DOHH2 (cell line): ENCODE data around the gene SRGAP1.
"Not testable (repeated sequence)": the region's sequence is repeated elsewhere in the genome, so short reads cannot be mapped to it uniquely, and the experiment has no call there.

Experiments used
- H3F3A ChIP-seq: fragments of 200-600 bp; sonication (generic), shearing (Covaris generic); 2 replicates; pipeline ENCODE4 v1.6.0; 2016; ENCODE audit warnings: antibody characterized with exemption, mild to moderate bottlenecking; ENCODE audit not compliant: control insufficient read depth, insufficient read depth
- H3K27ac ChIP-seq: fragments of 200-600 bp; sonication (generic); 2 replicates; pipeline ENCODE4 v1.5.1; 2014; ENCODE audit warnings: low read depth, mild to moderate bottlenecking, low read length, moderate library complexity
- H3K27me3 ChIP-seq: fragments of 200-600 bp; sonication (generic); 2 replicates; pipeline ENCODE4 v1.6.1; 2014; ENCODE audit warnings: mild to moderate bottlenecking, low read length, mixed read lengths; ENCODE audit not compliant: control insufficient read depth
- H3K36me3 ChIP-seq: fragments of 200-600 bp; sonication (generic); 2 replicates; pipeline ENCODE4 v1.6.1; 2014; ENCODE audit warnings: mild to moderate bottlenecking, low read length, moderate library complexity, mixed read lengths; ENCODE audit not compliant: control insufficient read depth
- H3K4me1 ChIP-seq: fragments of 200-600 bp; sonication (generic); 2 replicates; pipeline ENCODE4 v1.6.1; 2014; ENCODE audit warnings: mild to moderate bottlenecking, low read length, mixed read lengths; ENCODE audit not compliant: control insufficient read depth
- H3K4me2 ChIP-seq: fragments of 200-600 bp; sonication (generic); 2 replicates; pipeline ENCODE4 v1.6.0; 2014; ENCODE audit warnings: mild to moderate bottlenecking, low read length, moderate library complexity
- H3K4me3 ChIP-seq: fragments of 200-600 bp; sonication (generic); 2 replicates; pipeline ENCODE4 v1.5.1; 2014; ENCODE audit warnings: mild to moderate bottlenecking, low read length, mixed read lengths
- H3K79me2 ChIP-seq: fragments of 200-600 bp; sonication (generic); 2 replicates; pipeline ENCODE4 v1.6.1; 2014; ENCODE audit warnings: mild to moderate bottlenecking, low read length, mixed read lengths; ENCODE audit not compliant: control insufficient read depth
- H3K9me2 ChIP-seq: fragments of 200-600 bp; sonication (generic); replicated peaks from 2 replicates; pipeline ENCODE4 v1.6.1; 2014; ENCODE audit warnings: mild to moderate bottlenecking, low read length, mixed read lengths; ENCODE audit not compliant: control insufficient read depth
- H3K9me3 ChIP-seq: fragments of 200-600 bp; sonication (generic); 2 replicates; pipeline ENCODE4 v1.6.1; 2014; ENCODE audit warnings: antibody characterized with exemption, low read length, mixed read lengths; ENCODE audit not compliant: control insufficient read depth, insufficient read depth
- H4K20me1 ChIP-seq: fragments of 200-600 bp; sonication (generic); 2 replicates; pipeline ENCODE4 v1.6.0; 2014; ENCODE audit warnings: low read depth, mild to moderate bottlenecking, antibody characterized with exemption, low read length, moderate library complexity; ENCODE audit not compliant: control insufficient read depth, insufficient read depth
- EZH2phosphoT487 ChIP-seq: fragments of 200-600 bp; sonication (generic); IDR thresholded peaks from 2 replicates; pipeline ENCODE4 v1.6.1; 2017; ENCODE audit warnings: borderline replicate concordance, mild to moderate bottlenecking, antibody characterized with exemption, low read length, moderate library complexity, mixed read lengths
- TF ChIP-seq, protein P1 (sequence below): fragments of 200-600 bp; sonication (generic); IDR thresholded peaks from one replicate; pipeline ENCODE4 v1.5.1; 2014; ENCODE audit warnings: antibody characterized with exemption, mild to moderate bottlenecking, low read depth, low read length; ENCODE audit not compliant: poor library complexity, severe bottlenecking

The SRGAP1 gene

DNA sequence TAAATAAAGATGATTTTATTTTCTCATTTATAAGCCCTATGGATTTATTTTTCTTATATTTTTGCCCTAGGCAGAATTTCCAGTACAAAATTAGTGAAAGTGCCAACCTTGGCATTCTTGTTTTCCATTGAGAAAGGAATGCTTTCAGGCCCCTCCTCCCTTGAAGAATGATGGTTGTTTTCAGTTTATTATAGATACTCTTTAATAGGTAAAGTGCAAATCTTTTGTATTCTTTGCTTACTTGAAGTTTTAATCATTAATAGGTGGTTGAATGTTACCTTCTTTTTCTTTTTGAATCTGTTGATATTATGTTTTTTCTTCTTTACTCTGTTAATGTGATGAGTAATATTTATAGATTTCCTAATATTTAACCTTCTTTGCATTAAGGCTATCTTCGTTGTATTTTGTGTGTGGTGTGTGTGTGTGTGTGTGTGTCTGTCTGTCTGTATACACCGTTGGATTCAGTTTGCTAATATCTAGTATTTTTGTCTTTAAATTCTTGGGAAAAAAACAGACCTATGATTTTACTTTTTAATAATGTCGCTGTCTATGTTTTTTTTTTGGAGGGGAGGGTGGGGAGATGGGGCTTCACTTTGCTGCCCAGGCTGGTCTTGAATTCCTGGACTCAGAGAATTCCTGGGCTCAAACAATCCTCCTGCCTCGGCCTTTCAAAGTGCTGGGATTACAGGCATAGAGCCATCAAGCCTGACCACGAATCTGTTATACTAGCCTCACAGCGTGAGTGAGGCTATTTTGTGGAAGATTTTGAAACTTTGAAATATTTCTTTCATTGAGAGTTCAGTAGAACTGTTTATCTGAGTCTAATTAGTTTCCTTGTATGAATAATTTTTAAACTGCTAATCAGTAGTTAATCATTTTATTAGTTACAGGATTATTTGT, 13.5 kb downstream of the SRGAP1 start:
- Histone ChIP-seq H3K36me3 (no peaks in the 10 kb centered on the region), H3K4me1 (no peaks in the 10 kb centered on the region), H3K9me3 (no peaks in the 10 kb centered on the region), H3K27me3 (no peaks in the 10 kb centered on the region), H3K9me2 (no peaks in the 10 kb centered on the region), H3K79me2 (no peaks in the 10 kb centered on the region), H3K27ac (no peak overlapping the region), H3F3A (no peaks in the 10 kb centered on the region), H4K20me1 (no peaks in the 10 kb centered on the region), H3K4me3 (no peak overlapping the region), H3K4me2 (no peak overlapping the region)
- TF ChIP-seq EZH2phosphoT487, result no peak
- TF ChIP-seq, protein P1, sequence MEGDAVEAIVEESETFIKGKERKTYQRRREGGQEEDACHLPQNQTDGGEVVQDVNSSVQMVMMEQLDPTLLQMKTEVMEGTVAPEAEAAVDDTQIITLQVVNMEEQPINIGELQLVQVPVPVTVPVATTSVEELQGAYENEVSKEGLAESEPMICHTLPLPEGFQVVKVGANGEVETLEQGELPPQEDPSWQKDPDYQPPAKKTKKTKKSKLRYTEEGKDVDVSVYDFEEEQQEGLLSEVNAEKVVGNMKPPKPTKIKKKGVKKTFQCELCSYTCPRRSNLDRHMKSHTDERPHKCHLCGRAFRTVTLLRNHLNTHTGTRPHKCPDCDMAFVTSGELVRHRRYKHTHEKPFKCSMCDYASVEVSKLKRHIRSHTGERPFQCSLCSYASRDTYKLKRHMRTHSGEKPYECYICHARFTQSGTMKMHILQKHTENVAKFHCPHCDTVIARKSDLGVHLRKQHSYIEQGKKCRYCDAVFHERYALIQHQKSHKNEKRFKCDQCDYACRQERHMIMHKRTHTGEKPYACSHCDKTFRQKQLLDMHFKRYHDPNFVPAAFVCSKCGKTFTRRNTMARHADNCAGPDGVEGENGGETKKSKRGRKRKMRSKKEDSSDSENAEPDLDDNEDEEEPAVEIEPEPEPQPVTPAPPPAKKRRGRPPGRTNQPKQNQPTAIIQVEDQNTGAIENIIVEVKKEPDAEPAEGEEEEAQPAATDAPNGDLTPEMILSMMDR, result no peak

DNA sequence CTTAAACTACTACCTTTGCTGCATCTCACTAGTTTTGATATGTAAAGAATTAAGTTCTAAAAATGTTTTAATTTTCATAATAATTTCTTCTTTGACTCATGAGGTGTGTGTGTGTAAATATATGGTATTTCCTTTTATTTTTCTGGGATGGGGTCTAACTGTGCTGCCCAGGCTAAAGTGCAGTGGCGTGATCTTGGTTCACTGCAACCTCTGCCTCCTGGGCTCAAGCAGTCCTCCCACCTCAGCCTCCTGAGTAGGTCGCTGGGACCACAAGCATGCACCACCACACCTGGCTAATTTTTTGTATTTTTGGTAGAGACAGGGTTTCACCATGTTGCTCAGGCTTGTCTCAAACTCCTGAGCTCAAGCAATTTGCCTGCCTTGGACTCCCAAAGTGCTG, 15.4 kb downstream of the SRGAP1 start:
- not testable (repeated sequence) for H3K27ac ChIP-seq, H3K27me3 ChIP-seq, H3K4me3 ChIP-seq, H3K4me2 ChIP-seq, H4K20me1 ChIP-seq, H3K9me2 ChIP-seq, H3F3A ChIP-seq, H3K79me2 ChIP-seq, H3K4me1 ChIP-seq, H3K36me3 ChIP-seq, H3K9me3 ChIP-seq

DNA sequence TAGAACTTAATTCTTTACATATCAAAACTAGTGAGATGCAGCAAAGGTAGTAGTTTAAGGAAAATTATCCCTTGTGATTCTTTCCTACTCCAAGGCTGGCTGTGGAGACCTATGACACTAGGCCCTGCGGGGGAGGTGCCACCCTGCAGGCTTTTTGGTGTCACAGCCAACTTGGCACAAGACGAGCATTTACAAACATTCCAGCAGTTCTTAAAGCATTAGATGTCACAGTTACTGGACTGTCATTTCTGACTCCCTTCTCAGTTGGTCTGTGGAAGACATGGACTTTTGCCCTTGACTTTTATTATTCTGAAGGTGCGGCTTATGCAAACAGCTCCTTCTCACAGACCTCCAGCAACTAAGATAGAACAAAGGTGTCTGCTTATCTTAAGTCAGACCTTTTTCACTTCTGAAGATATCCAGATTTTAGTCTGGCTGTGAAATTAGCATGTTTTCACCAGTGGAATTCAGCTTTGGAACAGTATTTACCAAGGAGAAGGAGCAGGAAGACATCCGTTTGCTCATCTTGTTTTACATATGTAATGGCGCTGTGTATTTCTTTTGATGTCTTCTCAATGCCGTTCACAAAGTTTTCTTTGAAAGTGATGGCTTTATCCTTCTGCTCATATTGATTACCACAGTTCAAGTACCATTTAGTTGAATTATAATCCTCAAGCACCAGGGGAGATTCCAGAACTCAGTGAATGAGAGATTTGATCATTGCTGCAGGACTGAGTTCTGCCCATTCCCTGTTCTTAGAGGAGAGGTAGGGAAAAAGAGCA, 17.9 kb downstream of the SRGAP1 start:
- H3K27me3 ChIP-seq, result no peaks in the 10 kb centered on the region
- H3F3A ChIP-seq, result no peaks in the 10 kb centered on the region
- no peak overlapping the region for H3K4me3 ChIP-seq
- no peaks in the 10 kb centered on the region for H3K79me2 ChIP-seq
- no peaks in the 10 kb centered on the region for H4K20me1 ChIP-seq
- no peaks in the 10 kb centered on the region for H3K9me3 ChIP-seq
- no peak for TF ChIP-seq EZH2phosphoT487
- TF ChIP-seq, protein P1, result no peak
- no peaks in the 10 kb centered on the region for H3K9me2 ChIP-seq
- H3K36me3 ChIP-seq, result no peaks in the 10 kb centered on the region
- no peaks in the 10 kb centered on the region for H3K4me1 ChIP-seq
- no peak overlapping the region for H3K4me2 ChIP-seq
- H3K27ac ChIP-seq, result no peak overlapping the region

DNA sequence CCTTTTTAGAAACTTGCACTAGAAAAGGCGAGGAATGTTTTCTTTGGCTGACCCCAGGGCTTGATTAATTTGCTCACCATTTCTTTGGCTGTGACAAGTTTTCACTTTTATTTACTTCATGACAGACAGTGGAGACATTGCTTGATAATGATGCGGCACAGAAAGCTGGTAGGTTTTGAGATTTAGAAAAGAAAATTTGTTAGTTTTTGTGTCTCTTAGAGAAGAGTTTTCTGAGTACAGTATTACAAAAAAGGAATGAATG, 18.4 kb downstream of the SRGAP1 start:
- TF ChIP-seq, protein P1, result no peak
- no peak for TF ChIP-seq EZH2phosphoT487
- no peak overlapping the region for H3K27ac ChIP-seq
- H3K4me2 ChIP-seq, result no peak overlapping the region
- no peaks in the 10 kb centered on the region for H3K79me2 ChIP-seq
- H3K36me3 ChIP-seq, result no peaks in the 10 kb centered on the region
- no peaks in the 10 kb centered on the region for H3K9me3 ChIP-seq
- no peaks in the 10 kb centered on the region for H3K4me1 ChIP-seq
- H3K27me3 ChIP-seq, result no peaks in the 10 kb centered on the region
- no peaks in the 10 kb centered on the region for H4K20me1 ChIP-seq
- no peaks in the 10 kb centered on the region for H3F3A ChIP-seq
- no peaks in the 10 kb centered on the region for H3K9me2 ChIP-seq
- no peak overlapping the region for H3K4me3 ChIP-seq
